Hepatocyte (in vitro differentiated cells): ENCODE results near the gene ZC3H8. TPM values are rescaled to one million over a fixed set of nuclear protein-coding genes. Genes with fewer than 3 reads are reported as not detected.

ENCODE experiments used
- DNase-seq: peaks from one replicate; pipeline ENCODE4 v3.0.0-alpha.2; 2016; ENCODE audit warnings: low spot score
- H2AFZ ChIP-seq: fragments of 200-600 bp; sonication (generic); 2 replicates; pipeline ENCODE4 v1.6.0; 2016; ENCODE audit warnings: antibody characterized with exemption, mild to moderate bottlenecking
- H3K27ac ChIP-seq: fragments of 200-600 bp; sonication (generic); 2 replicates; pipeline ENCODE4 v1.5.1; 2016; ENCODE audit warnings: mild to moderate bottlenecking
- H3K27me3 ChIP-seq: fragments of 200-600 bp; sonication (generic); 2 replicates; pipeline ENCODE4 v1.6.1; 2016
- H3K36me3 ChIP-seq: fragments of 200-600 bp; sonication (generic); replicated peaks from 2 replicates; pipeline ENCODE4 v1.5.1; 2016; ENCODE audit warnings: low read depth; ENCODE audit not compliant: insufficient read depth
- H3K4me1 ChIP-seq: fragments of 200-600 bp; sonication (generic); 2 replicates; pipeline ENCODE4 v1.5.1; 2016; ENCODE audit warnings: mild to moderate bottlenecking, moderate library complexity; ENCODE audit not compliant: insufficient read depth
- H3K4me2 ChIP-seq: fragments of 200-600 bp; sonication (generic); 2 replicates; pipeline ENCODE4 v1.6.0; 2016
- H3K4me3 ChIP-seq: fragments of 200-600 bp; sonication (generic); 2 replicates; pipeline ENCODE4 v1.5.1; 2016; ENCODE audit warnings: mild to moderate bottlenecking
- H3K79me2 ChIP-seq: fragments of 200-600 bp; sonication (generic); 2 replicates; pipeline ENCODE4 v1.6.0; 2017; ENCODE audit warnings: mild to moderate bottlenecking
- H3K9me2 ChIP-seq: fragments of 200-600 bp; sonication (generic); replicated peaks from 2 replicates; pipeline ENCODE4 v1.6.0; 2017; ENCODE audit warnings: mild to moderate bottlenecking; ENCODE audit not compliant: insufficient read depth
- H3K9me3 ChIP-seq: fragments of 200-600 bp; sonication (generic); 2 replicates; pipeline ENCODE4 v1.5.1; 2016; ENCODE audit warnings: low read depth, mild to moderate bottlenecking
- H4K20me1 ChIP-seq: fragments of 200-600 bp; sonication (generic); 2 replicates; pipeline ENCODE4 v1.6.0; 2016; ENCODE audit warnings: mild to moderate bottlenecking; ENCODE audit not compliant: insufficient read depth, poor library complexity, severe bottlenecking
- EZH2 ChIP-seq: fragments of 200-600 bp; sonication (generic); IDR thresholded peaks from 2 replicates; pipeline ENCODE4 v1.6.1; 2016; ENCODE audit warnings: antibody characterized with exemption, mild to moderate bottlenecking, borderline replicate concordance
- EZH2phosphoT487 ChIP-seq: fragments of 200-600 bp; sonication (generic); IDR thresholded peaks from one replicate; pipeline ENCODE4 v1.6.1; 2018; ENCODE audit warnings: antibody characterized with exemption, mild to moderate bottlenecking, low read depth, moderate library complexity; ENCODE audit not compliant: unreplicated experiment, severe bottlenecking
- WGBS: methylation state at CpG from one replicate; pipeline ENCODE4 v1.1.6; 2016; ENCODE audit warnings: low lambda C conversion rate; ENCODE audit errors: missing lambda C conversion rate; 5-methylcytosine and 5-hydroxymethylcytosine counted together
- polyA plus RNA-seq: library from polyadenylated mRNA; unstranded; fragments of >200 nt; fragmentation: Nextera tagmentation; extraction: Ambion mirVana; gene quantifications from 2 replicates; pipeline ENCODE4 v1.2.1, GENCODE V29; 2016
- total RNA-seq: library from RNA; depleted of rRNA; stranded (reverse); fragments of >200 nt; gene quantifications from 2 replicates; pipeline ENCODE4 v1.2.3, GENCODE V29; 2014
- TF ChIP-seq, protein P1 (sequence below): fragments of 200-600 bp; sonication (generic); IDR thresholded peaks from 2 replicates; pipeline ENCODE4 v1.5.1; 2016; ENCODE audit warnings: antibody characterized with exemption, mild to moderate bottlenecking; ENCODE audit not compliant: poor library complexity

Gene ZC3H8
- total and polyA plus RNA-seq, 2 experiments from 2014 or later = 13.6 to 17.5 TPM

DNA sequence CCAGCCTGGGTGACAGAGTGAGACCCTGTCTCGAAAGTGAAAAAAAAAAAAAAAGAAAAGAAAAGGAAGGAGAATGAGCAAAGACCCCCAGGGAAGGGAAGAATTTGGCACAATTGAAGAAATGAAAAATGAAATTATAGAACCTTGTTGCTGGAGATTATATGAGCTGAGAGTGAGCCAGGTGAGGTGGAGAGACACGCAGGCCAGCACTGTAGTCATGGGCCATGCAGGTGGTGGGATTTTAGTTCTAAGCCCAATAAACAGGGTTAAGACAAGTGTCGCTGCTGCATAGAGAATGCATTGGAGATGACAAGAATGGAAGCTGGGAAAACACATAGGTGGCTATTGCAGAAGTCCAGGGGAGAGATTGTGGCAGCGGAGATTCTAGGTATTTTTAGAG, 84.3 kb downstream of the ZC3H8 start:
- WGBS = 99% methylated on average over 4 of the region's 4 CpGs
- no peak for TF ChIP-seq EZH2phosphoT487
- TF ChIP-seq, protein P1, sequence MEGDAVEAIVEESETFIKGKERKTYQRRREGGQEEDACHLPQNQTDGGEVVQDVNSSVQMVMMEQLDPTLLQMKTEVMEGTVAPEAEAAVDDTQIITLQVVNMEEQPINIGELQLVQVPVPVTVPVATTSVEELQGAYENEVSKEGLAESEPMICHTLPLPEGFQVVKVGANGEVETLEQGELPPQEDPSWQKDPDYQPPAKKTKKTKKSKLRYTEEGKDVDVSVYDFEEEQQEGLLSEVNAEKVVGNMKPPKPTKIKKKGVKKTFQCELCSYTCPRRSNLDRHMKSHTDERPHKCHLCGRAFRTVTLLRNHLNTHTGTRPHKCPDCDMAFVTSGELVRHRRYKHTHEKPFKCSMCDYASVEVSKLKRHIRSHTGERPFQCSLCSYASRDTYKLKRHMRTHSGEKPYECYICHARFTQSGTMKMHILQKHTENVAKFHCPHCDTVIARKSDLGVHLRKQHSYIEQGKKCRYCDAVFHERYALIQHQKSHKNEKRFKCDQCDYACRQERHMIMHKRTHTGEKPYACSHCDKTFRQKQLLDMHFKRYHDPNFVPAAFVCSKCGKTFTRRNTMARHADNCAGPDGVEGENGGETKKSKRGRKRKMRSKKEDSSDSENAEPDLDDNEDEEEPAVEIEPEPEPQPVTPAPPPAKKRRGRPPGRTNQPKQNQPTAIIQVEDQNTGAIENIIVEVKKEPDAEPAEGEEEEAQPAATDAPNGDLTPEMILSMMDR = no peak
- TF ChIP-seq EZH2 = no peak
- Histone ChIP-seq H3K9me2 (no peaks in the 10 kb centered on the region), H3K27me3 (no peaks in the 10 kb centered on the region), H3K36me3 (no peaks in the 10 kb centered on the region), H3K4me2 (no peak overlapping the region), H3K9me3 (no peaks in the 10 kb centered on the region), H3K4me1 (no peaks in the 10 kb centered on the region), H3K4me3 (no peak overlapping the region), H2AFZ (no peak overlapping the region), H3K79me2 (no peaks in the 10 kb centered on the region), H4K20me1 (no peaks in the 10 kb centered on the region), H3K27ac (no peak overlapping the region)
- DNase-seq = no peak

DNA sequence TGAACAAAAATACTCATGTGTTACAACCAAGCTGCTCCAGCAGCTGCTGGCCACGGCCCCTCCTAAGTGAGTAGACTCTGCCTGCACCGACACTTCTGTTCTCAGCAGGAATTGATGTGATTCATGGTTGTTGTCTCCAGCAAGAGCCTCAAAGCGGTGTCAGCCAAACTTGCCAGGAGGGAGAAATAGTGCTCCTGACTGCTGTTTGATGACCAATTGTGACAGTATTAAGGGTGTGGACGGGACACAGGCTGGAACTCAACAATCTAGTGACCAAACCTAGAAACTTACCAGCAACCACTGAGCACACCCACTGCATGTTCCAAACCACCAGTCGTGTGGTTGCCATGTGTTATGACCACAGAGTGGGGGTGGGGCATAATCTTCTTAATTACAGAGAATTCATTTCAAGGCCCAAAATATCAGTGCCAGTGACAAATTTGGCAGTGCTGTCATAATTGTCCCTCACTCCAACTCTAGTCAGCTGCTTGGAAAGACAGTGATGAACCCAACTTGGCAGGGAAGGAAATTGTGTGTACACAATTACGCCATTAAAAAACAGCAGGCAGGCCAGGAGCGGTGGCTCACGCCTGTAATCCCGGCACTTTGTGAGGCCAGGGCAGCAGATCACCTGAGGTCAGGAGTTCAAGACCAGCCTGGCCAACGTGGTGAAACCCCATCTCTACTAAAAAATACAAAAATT, 86.3 kb downstream of the ZC3H8 start:
- Histone ChIP-seq H3K9me2 (no peaks in the 10 kb centered on the region), H3K27me3 (no peaks in the 10 kb centered on the region), H4K20me1 (no peaks in the 10 kb centered on the region), H3K36me3 (no peaks in the 10 kb centered on the region), H3K79me2 (no peaks in the 10 kb centered on the region), H2AFZ (no peak overlapping the region), H3K4me1 (no peaks in the 10 kb centered on the region), H3K4me3 (no peak overlapping the region), H3K4me2 (no peak overlapping the region), H3K27ac (no peak overlapping the region), H3K9me3 (no peaks in the 10 kb centered on the region)
- 78% methylated on average over 10 of the region's 10 CpGs for WGBS
- TF ChIP-seq EZH2phosphoT487 (no peak), EZH2 (no peak)
- TF ChIP-seq, protein P1 = no peak
- no peak for DNase-seq

DNA sequence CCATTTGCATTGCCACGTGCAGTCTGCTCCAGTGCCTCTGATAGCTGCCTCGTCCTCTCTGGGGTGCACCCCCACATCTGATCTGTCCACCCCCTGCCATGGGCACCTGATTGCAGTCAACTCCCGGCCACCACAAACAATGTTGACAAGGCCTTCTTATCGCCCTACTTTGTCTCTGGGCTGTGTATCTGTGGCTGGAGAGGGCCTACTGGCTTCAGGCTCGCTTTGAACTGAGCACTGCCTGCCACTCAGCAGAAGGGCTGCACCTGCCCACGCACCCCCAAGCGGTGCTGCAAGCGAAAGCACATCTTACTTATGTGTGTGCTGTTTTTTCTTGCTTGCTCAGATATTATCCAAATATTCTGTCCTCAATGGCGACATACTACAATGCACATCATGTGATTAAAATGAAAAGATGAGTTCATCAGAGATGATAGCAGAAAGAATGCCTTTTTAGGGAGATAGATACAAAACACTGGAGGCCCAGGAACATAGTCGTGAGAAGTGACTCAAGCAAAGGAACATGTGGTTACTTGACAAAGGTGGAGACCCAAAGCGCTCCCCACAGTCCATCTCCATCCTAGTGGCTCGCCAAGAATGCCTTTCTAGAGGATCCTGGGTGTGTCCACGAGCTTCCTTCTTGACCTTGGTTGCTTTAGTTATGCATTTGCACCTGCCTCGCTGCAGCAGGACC, 87.9 kb downstream of the ZC3H8 start:
- Histone ChIP-seq H4K20me1 (no peaks in the 10 kb centered on the region), H3K9me2 (no peaks in the 10 kb centered on the region), H3K9me3 (no peaks in the 10 kb centered on the region), H3K27me3 (no peaks in the 10 kb centered on the region), H3K4me3 (no peak overlapping the region), H3K36me3 (no peaks in the 10 kb centered on the region), H3K79me2 (no peaks in the 10 kb centered on the region), H2AFZ (no peak overlapping the region), H3K27ac (no peak overlapping the region), H3K4me2 (no peak overlapping the region), H3K4me1 (no peaks in the 10 kb centered on the region)
- TF ChIP-seq EZH2phosphoT487 = no peak
- TF ChIP-seq, protein P1 = no peak
- no peak for TF ChIP-seq EZH2
- 87% methylated on average over 14 of the region's 14 CpGs for WGBS
- no peak for DNase-seq
